Epidermal melanocyte (primary cell): ENCODE measurements around the gene EDDM3A.
"Not testable (repeated sequence)": the region's sequence is repeated elsewhere in the genome, so short reads cannot be mapped to it uniquely, and the experiment has no call there.

Experiments
- DNase-seq: peaks from one replicate; pipeline ENCODE4 v3.0.0; 2011; ENCODE audit warnings: low spot score; ENCODE audit not compliant: insufficient read length

The EDDM3A gene, protein sequence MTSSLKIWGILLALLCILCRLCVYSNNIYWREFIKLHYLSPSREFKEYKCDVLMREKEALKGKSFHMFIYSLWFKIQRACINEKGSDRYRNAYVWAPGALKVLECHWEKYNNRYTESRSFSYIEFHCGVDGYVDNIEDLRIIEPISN

DNA sequence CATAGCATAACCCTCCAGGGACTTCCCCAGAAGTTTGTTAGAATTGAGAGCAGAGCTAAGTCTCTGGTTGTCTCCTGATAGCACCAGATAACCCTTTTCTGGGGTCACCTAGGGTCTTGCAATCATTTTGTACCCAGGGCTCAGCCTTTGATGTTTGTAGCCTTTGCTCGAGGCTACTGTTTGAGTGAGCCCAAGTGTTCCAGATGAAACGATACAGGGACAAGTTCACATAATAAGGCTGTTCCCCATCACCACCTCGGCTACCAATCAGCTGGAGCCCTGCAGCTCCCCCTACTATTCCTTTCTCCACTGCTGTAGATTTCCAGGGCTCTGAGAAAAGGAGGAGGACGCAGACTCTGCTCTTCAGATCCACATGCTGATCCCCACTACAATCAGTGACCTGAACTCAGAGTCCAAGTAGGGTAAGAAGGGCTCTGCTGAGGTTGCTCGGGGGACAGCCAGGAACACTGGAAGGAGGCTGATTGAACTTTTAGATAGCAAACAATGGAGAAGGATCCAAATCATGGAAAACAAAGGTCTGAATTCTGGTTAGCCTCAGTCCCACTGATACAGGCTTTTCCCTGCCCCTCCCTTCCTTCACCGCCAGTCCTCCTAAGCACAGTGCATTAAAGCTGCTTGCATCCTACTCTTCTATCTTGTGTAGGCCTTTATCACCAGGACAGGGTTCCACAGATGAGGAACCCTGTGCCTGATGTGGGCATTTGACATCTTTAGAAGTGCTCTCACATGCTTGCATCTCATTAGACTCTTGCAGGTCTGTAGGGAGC, at the start of gene EDDM3A:
Gene EDDM3A (plus strand): TSS at position 317 of the 788 bp plus-strand sequence. CDS start 1,694 bp downstream, outside the sequence.
- no peak for DNase-seq

DNA sequence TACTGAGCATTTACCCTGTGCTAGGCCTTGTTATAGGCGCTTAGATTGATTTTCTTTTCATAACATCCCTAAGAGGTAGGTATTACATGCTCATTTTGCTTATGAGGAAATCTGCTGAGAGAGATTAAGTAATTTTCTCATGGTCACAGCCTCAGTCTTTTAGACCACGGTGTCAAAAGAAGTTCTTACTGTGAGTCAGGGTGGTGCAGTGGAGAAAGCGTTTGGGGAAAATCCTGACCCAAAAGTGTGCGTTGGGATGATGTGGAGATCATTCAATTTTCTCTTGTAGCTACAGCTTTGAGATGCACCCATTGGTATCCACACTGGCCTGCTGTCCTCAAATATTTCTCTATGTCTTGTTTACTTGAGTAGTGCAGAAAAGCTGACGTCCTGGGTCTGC, 48.9 kb upstream of the EDDM3A start:
- DNase-seq, result no peak

DNA sequence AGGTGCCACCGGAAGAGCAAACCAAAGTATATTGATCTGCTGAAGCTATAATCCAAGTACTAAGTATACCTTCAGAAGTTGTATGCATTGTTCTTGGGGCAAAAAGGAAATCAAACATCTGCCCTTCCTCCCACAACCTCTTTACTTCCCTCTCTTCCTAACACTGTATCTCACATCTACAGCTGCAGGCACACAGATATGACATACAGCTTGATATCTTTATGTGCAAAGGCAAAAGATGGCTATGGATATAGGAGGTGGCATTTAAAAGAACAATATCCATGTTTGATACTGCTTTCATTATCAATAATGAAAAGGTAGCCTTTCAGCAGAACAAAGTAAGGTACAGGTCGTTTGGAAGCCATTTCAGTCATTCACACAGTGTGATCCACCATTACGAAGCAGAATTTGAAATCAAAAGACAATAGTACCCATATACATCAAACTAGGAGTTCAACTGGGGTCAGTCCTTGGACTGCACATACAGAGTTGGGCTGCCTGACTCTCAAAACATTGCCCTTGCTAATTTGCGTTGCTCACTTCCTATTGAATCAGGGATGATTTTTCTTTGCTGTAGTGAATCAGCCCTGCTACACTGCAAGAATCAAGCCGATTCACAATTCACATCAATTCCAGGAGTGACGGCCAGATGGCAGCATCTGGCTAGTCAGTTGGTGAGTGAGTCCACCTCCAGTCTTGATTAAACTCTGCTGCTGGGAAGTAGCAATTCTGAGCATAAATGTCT, 48.2 kb upstream of the EDDM3A start:
- no peak for DNase-seq

DNA sequence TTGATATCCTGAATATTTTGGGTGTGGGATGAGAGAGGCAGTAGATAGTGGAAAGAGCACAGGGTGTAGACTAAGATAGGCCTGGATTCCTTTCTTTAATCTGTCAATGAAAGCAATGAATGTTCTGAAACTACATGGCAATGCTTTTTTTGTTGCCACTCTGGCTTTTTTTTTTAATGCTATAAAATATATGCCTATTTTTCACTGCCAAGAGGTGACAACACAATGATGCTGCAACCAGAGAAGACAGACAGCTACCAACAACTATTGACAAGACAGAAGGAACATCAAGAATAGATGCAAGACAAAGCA, 47.7 kb upstream of the EDDM3A start:
- DNase-seq, result no peak

DNA sequence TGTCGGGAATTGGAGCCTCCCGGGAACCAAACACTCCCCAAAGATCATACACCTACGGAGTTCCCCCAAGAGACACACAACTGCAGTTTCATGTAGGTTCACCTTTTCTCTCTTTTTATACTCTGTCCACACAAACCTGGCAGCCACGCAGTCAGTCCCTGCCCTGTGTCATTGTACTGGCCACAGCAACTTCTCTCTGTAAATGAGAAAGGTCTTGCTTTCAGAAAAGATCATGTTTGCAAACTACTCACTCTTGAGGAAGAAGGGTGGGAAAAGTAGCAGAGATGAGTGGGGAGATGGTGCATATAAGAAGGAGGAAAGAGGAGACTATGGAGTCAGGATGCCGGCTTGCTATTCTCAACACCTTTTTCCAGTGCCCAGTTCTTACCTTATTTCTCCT, 46.8 kb upstream of the EDDM3A start:
- no peak for DNase-seq

DNA sequence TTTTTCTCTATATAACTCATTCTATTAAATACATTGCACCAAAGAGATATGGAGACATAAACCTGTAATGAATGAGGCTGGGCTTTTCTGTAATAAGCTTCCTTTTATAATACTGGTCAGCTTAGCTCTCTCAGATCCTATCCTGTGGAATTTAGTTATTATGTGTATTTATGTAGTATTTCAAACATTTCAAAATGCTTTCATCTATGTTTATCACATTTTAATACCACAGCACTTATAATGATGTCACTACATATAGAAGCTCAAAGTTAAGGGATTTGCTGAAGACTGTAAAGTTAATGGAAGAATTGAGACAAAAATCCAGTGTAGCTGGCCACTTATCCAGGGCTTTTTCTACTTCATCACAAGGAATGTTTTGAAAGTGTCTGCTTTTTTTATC, 45.8 kb upstream of the EDDM3A start:
- no peak for DNase-seq

DNA sequence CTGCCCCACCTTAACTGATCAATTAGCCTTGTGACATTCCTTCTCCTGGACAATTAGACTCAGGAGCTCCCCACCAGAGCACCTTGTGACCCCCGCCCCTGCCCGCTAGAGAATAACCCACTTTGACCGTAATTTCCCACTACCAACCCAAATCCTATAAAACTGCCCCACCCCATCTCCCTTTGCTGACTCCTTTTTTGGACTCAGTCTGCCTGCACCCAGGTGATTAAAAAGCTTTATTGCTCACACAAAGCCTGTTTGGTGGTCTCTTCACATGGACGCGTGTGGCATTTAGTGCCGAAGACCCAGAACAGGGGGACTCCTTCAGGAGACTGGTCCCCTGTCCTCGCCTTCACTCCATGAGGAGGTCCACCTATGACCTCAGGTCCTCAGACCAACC, 44.7 kb upstream of the EDDM3A start:
- DNase-seq, result not testable (repeated sequence)

DNA sequence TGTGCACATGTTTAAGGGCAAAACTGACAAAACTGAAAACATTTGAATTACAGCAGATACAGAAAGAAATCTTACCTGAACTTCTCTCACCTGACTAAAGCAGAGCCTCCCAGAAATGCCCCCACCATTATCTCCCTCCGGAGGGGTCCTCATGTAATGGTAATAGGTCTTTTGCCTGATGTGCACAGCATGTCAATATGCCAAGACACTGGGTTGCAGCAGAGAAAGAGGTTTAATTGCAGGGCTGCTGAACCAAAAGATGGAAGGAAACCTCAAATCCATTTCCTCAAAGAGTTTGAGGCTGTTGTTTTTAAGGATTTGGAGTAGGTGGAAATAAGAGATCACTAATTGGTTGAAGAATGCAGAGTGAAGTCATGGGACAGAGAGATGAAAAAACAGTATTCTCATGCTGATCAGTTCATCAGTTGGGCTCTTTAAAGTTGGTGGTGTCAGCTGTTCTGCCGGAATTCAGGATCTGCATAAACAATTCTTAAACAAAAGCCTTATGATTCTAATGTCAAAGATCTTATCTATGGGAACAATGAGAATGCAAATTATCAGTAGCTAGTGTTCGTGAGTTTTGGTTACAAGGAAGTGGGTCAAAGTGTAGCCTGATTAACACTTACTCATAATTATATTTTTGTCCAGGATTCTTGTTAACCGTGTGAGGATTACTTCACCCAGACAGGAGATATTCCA, 38.9 kb upstream of the EDDM3A start:
- no peak for DNase-seq

DNA sequence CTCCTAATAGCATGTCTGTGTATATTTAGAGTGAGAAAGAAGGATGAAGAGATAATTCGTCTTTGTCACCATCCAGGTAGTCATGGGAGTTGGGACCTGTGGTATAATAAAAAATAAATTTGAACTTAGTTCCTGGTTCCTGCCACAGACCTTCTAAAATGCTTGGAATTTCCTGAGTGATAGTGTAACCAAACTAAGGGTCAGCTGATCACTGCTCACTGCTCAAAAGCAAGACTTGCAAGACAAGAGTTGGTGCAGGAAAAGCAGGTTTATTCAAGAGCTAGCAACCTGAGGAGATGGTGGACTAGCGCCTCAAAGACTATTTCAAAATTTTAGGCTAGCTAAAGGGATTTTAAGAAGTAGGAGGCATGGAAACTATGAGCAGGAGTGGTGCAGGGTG, 38.1 kb upstream of the EDDM3A start:
- DNase-seq, result no peak

DNA sequence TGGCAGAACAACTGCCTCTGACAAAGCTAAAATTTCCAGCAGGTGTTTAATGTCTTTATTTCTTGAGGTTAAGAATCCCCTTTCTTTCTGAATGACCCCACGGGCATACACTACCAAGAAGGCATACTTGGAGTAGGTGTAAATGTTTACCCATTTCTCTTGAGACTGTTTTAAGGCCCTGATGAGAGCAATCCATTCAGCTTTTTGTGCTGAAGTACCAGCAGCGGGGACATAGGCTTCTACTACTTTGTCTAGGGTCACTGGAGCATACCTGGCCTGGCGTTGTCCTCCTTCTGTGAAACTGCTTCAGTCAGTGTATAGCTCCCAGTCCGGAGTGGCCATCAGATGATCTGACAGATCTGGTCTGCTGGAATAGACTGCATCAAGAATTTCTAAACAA, 34.4 kb upstream of the EDDM3A start:
- no peak for DNase-seq

DNA sequence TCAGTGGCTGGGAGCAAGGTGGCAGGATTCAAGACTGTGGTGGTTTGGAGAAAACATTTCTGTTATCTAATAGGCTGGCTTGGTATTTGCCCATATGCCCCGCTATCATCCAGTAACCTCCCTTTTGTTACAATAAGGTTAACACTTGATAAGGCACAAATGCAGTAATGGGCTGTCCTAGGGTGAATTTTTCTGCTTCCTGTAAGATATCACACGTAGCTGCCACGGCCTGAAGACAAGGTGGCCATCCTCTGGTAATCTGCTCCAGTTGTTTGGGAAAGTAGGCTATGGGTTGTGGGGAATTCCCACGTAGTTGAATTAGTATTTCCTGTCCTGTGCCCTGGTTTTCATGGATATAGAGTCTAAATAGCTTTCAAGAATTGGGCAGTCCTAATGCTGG, 34.0 kb upstream of the EDDM3A start:
- DNase-seq, result no peak

DNA sequence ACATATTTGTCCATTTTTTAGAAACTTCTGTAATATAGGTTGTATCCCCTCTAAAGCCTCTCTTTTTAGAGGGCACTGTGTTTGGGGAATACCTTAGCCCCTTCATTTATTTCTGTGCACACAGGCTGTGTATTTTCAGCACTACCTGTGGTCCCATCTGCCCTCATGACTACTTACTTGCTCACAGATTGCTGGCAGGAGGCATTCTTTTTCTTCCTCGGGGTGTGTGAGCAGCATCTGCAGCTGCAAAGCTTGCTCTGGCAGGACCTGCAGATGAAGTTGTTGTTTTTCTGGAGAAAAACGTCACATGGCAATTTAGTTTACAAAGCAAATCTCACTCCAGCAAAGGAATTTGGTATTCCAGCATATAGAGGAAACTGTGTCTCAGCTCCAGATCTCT, 32.8 kb upstream of the EDDM3A start:
- no peak for DNase-seq

DNA sequence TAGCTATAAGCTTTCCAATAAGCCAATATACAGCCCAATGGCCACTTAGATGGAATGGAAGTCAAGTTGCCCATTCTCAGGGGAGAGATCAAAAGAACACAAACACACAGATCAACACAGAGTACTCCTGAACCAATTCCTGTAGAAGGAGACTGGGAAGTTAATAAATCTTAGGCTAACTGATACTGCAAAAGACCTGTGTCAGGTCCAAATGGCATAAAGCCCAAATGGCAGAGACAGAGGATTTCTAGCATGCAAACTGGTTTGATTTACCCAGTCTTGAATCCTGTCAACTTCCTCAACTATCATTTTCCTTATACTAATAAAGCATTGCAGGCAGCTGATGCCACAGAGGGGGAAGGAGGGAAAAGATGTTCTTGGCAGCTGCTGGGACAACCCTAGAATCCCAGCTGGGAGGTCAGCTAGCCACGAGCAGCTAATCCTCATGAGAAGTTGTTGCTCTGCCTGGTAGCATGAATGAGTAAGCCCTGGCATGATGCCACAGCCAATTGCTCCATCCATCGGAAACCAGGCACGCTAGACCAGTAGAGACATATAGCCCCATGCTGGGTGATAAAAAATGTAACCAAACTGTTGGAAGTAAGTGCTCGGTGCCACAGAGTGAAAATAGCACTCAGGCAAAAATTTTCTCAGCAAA, 31.0 kb upstream of the EDDM3A start:
- no peak for DNase-seq

DNA sequence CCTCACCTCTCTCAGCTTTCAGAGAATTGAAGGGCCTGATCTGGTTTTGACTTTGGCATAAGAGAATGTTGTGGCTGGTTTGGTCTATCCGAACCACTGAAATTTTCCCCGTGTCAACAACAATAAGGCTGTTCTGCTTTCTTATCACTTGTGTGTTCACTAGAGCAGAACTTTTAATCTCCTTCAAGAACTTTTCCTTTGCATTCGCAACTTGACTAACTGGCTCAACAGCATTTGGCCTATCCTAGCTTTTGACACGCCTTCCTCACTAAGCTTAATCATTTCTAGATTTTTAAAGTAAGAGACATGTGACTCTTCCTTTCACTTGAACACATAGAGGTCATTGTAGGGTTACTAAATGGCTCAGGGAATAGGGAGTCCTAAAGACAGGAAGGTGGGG, 25.9 kb upstream of the EDDM3A start:
- DNase-seq, result no peak

DNA sequence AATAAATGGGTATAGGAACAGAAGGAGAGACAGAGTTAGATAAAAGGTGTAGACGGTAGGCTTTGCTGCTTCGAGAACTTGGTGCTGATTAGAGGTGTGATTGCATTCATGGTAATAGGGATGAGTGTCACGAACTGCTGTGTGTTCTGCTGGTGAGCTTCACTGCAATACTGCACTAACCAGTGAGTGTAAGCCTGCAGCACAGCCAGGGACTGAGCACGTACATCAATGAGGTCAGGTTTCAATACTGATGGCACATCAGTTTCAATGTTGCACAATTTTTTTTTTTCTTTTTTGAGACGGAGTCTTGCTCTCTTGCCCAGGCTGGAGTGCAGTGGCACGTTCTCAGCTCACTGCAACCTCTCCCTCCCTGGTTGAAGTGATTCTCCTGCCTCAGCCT, 24.9 kb upstream of the EDDM3A start:
- DNase-seq, result no peak

DNA sequence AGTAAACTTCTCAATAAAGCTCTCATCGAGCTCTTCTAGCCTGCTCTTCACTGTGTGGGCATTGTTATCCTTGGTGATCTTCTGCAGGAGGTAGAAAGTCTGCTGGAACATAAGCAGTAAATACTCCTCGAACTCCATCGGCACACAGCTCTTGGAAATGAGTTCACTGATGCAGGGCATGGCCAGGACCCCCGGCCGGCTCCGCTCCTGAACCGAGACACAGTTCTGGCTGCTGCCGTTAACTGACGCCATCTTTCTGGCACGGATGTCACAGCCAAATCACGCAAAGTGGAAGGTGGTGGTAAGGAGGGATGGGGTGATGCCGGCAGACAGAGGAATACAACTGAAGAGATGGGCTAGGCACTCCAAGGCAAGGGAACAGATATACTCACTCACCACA, 23.7 kb upstream of the EDDM3A start:
- DNase-seq, result no peak

DNA sequence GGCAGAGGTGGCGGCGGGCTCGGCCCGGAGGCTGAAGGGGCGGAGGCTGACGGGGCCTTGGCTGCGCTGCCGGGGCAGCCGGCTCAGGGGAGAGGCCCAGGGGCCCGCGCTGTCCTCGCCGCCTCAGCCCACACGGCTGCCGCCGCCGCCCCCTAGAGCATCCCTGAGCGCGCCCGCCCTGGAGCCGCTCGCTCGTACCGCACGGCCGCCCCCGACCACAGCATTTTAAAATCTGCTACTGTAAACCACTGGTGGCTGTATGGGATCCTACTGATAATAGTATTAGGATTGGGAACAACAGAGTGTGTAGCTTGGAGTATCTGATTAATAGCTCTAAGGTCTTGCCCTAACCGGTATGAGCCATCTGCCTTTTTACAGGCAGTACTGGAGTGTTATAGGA, 22.2 kb upstream of the EDDM3A start:
- no peak for DNase-seq

DNA sequence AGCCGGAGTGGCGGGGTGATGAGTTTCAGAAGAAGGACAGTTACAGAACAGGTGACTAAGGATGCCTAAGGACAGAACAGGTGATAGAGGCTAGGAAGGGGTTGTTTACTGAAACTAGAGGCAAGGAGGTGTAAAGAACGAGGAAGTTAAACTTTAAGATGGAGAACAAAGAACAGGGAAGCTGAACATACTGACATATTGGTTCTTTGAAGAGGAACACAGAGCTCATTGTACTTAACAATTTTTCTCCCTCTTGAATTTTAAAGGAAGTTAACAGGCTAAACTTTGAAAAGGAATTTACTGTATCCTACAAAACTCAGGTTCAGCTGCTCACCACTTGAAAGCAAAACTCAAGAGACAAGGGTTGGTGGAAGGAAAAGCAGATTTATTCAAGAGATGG, 19.6 kb upstream of the EDDM3A start:
- DNase-seq, result not testable (repeated sequence)

DNA sequence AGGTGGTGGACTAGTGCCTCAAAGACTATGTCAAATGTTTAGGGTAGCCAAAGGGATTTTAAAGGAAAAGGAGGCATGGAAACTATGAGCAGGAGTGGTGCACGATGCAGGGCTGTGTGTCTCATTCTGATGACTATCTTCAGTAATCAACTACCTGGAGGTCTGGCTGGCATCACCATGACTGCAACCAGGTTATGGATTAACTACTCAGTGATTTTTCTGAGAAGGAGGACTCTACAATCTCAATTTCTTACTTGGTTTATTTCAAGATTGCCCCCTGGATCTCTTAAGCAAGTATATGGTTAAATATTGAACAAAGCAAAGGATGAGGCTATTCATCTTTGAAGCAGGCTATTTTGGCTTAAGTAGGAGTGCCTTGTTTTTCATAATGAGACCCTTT, 19.2 kb upstream of the EDDM3A start:
- no peak for DNase-seq

DNA sequence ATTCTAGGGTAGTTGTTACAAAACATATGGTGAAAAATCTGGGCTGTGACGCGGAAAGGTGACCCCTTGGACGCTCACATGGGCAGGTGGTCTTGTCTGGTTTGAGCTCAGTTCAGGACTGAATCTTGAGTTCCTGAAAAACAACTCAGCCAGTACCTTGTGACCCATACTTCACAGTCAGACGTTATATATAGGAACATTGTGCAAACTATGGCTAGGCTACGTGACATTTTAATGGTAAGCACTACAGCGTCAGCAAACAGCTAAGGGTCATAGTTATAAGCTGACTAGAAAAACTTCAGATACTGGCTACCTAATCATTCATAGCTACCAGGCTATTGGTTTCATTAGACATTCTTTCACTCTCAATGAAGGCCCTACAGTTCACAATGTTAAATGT, 14.8 kb upstream of the EDDM3A start:
- no peak for DNase-seq

DNA sequence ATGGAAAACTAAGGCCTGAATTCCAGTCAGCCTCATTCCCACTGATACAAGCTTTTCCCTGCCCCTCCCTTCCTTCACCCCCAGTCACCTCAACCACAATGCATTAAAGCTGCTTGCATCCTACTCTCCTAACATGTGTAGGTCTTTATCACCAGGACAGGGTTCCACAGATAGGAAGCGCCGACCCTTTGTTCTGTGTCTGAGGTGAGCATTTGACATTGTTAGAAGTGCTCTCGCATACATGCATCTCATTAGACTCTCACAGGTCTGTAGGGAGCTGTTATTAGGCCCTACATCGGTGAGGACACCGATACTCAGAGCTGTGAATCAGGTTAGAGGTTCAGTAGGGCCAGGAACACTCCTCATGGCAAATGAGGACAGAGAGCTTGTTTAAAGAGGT, 13.2 kb upstream of the EDDM3A start:
- no peak for DNase-seq
